Neuronal stem cell (in vitro differentiated cells): ENCODE measurements around the gene FAM168A.
"Not testable (repeated sequence)": the region's sequence is repeated elsewhere in the genome, so short reads cannot be mapped to it uniquely, and the experiment has no call there.

Experiments
- DNase-seq: peaks from one replicate; pipeline ENCODE4 v3.0.0-alpha.2; 2013; ENCODE audit warnings: low spot score
- H2AFZ ChIP-seq: one replicate; pipeline ENCODE4 v1.6.1; 2013; ENCODE audit warnings: mild to moderate bottlenecking, low read length, inconsistent platforms
- H2AK5ac ChIP-seq: 2 replicates; pipeline ENCODE4 v1.6.1; 2013; ENCODE audit warnings: low read depth, mild to moderate bottlenecking, inconsistent platforms, low read length, moderate library complexity, mixed read lengths
- H2BK120ac ChIP-seq: 2 replicates; pipeline ENCODE4 v1.6.1; 2013; ENCODE audit warnings: low read depth, mild to moderate bottlenecking, inconsistent platforms, low read length, moderate library complexity, mixed read lengths
- H2BK12ac ChIP-seq: one replicate; pipeline ENCODE4 v1.6.1; 2013; ENCODE audit warnings: low read length, inconsistent platforms
- H2BK15ac ChIP-seq: 2 replicates; pipeline ENCODE4 v1.6.1; 2013; ENCODE audit warnings: mild to moderate bottlenecking, low read length, inconsistent platforms, mixed read lengths
- H2BK5ac ChIP-seq: one replicate; pipeline ENCODE4 v1.6.1; 2013; ENCODE audit warnings: inconsistent platforms, mild to moderate bottlenecking, low read length, moderate library complexity
- H3K14ac ChIP-seq: one replicate; pipeline ENCODE4 v1.6.1; 2013; ENCODE audit warnings: low read length, inconsistent platforms
- H3K18ac ChIP-seq: 2 replicates; pipeline ENCODE4 v1.6.1; 2013; ENCODE audit warnings: low read length, inconsistent platforms
- H3K23ac ChIP-seq: 2 replicates; pipeline ENCODE4 v1.6.1; 2013; ENCODE audit warnings: low read depth, mild to moderate bottlenecking, mixed read lengths, low read length, inconsistent platforms; ENCODE audit not compliant: poor library complexity
- H3K27ac ChIP-seq: replicated peaks from 3 replicates; pipeline ENCODE4 v1.5.1; 2013; ENCODE audit warnings: low read length, inconsistent platforms
- H3K27me3 ChIP-seq, 3 experiments: 2 replicates each; pipeline ENCODE4 v1.6.1; 2013; ENCODE audit warnings: low read length in 3 of 3, mild to moderate bottlenecking in 2 of 3, inconsistent platforms in 1 of 3, low read depth in 1 of 3, mixed read lengths in 1 of 3, moderate library complexity in 1 of 3; ENCODE audit not compliant: control insufficient read depth in 3 of 3, insufficient read depth in 3 of 3
- H3K36me3 ChIP-seq, 2 donors: replicated peaks in 1 of 2; 2 replicates each; pipeline ENCODE4 v1.6.1; 2013; ENCODE audit warnings: low read length in 2 of 2; ENCODE audit not compliant: control insufficient read depth in 2 of 2, insufficient read depth in 2 of 2
- H3K4ac ChIP-seq: 2 replicates; pipeline ENCODE4 v1.6.1; 2013; ENCODE audit warnings: inconsistent platforms, mild to moderate bottlenecking, low read length, moderate library complexity
- H3K4me1 ChIP-seq, 2 donors: 1 replicate in 1 of 2; 2 replicates in 1 of 2; pipeline ENCODE4 v1.6.1; 2013; ENCODE audit warnings: low read length in 2 of 2, low read depth in 1 of 2; ENCODE audit not compliant: control insufficient read depth in 2 of 2, insufficient read depth in 1 of 2
- H3K4me2 ChIP-seq: one replicate; pipeline ENCODE4 v1.6.1; 2013; ENCODE audit warnings: mild to moderate bottlenecking, low read length, inconsistent platforms; ENCODE audit not compliant: insufficient read depth, poor library complexity, severe bottlenecking
- H3K4me3 ChIP-seq, 2 donors: 2 replicates each; pipeline ENCODE4 v1.5.1; 2013; ENCODE audit warnings: low read length in 2 of 2, mild to moderate bottlenecking in 2 of 2, inconsistent platforms in 1 of 2, moderate library complexity in 1 of 2
- H3K79me1 ChIP-seq: one replicate; pipeline ENCODE4 v1.6.1; 2013; ENCODE audit warnings: low read depth, mild to moderate bottlenecking, inconsistent platforms, low read length, moderate library complexity
- H3K9ac ChIP-seq: one replicate; pipeline ENCODE4 v1.6.1; 2013; ENCODE audit warnings: mild to moderate bottlenecking, low read depth, low read length, inconsistent platforms; ENCODE audit not compliant: poor library complexity
- H3K9me3 ChIP-seq, 2 donors: replicated peaks in 1 of 2; 2 replicates each; pipeline versions ENCODE3 to v1.6.1; 2013; ENCODE audit warnings: low read length in 2 of 2, mild to moderate bottlenecking in 2 of 2, inconsistent platforms in 1 of 2, low read depth in 1 of 2, mixed read lengths in 1 of 2, moderate library complexity in 1 of 2; ENCODE audit not compliant: control insufficient read depth in 2 of 2, insufficient read depth in 1 of 2
- H4K8ac ChIP-seq: one replicate; pipeline ENCODE4 v1.6.1; 2013; ENCODE audit warnings: low read depth, mild to moderate bottlenecking, inconsistent platforms, low read length, moderate library complexity
- H4K91ac ChIP-seq: one replicate; pipeline ENCODE4 v1.6.1; 2013; ENCODE audit warnings: low read length, low read depth, mild to moderate bottlenecking, inconsistent platforms; ENCODE audit not compliant: poor library complexity
- WGBS, 2 donors: extraction: QIAGEN DNeasy Blood & Tissue Kit; methylation state at CpG; one replicate each; pipeline ENCODE4 v1.1.7; 2013; ENCODE audit warnings: missing lambda C conversion rate in 2 of 2, mixed read lengths in 1 of 2; ENCODE audit not compliant: insufficient read length in 2 of 2, insufficient replicate concordance in 1 of 2; ENCODE audit errors: extremely low coverage in 2 of 2; 5-methylcytosine and 5-hydroxymethylcytosine counted together

Gene FAM168A

GRCh38 chr11:73580749-73581148 is 17.2 kb downstream of the FAM168A start:
- H3K9ac ChIP-seq, H2AFZ ChIP-seq, H3K9me3 ChIP-seq, H3K23ac ChIP-seq, H2BK5ac ChIP-seq, H3K18ac ChIP-seq, H2BK15ac ChIP-seq, H3K4me2 ChIP-seq, H3K4me1 ChIP-seq, H3K27me3 ChIP-seq, H2BK120ac ChIP-seq, H2BK12ac ChIP-seq, H4K8ac ChIP-seq, H3K4me3 ChIP-seq, H3K27ac ChIP-seq, H4K91ac ChIP-seq, H3K79me1 ChIP-seq, H3K14ac ChIP-seq, H3K4ac ChIP-seq, H2AK5ac ChIP-seq, DNase-seq: not testable (repeated sequence)
- WGBS, 2 donors, result no CpG with 5 or more reads among the region's 1 CpG
- H3K36me3 ChIP-seq, result peaks cover 0 to 12% of the 10 kb centered on the region in 2 donors

GRCh38 chr11:73579641-73580434 is 18.1 kb downstream of the FAM168A start:
- no peak overlapping the region for H3K27ac ChIP-seq
- H2BK120ac ChIP-seq, result no peak overlapping the region
- H3K79me1 ChIP-seq, result peaks cover 1% of the 10 kb centered on the region
- no peak overlapping the region for H4K91ac ChIP-seq
- H3K9me3 ChIP-seq, result peaks cover 0 to 6% of the 10 kb centered on the region in 2 donors
- H4K8ac ChIP-seq, result no peak overlapping the region
- no peak overlapping the region for H3K9ac ChIP-seq
- no peak for DNase-seq
- H3K4me1 ChIP-seq, result peaks cover 6 to 8% of the 10 kb centered on the region in 2 donors
- H2AFZ ChIP-seq, result no peak overlapping the region
- H2BK5ac ChIP-seq, result no peak overlapping the region
- H2BK12ac ChIP-seq, result no peak overlapping the region
- H3K4me2 ChIP-seq, result no peak overlapping the region
- H3K14ac ChIP-seq, result no peak overlapping the region
- no peaks in the 10 kb centered on the region for H3K27me3 ChIP-seq
- H3K23ac ChIP-seq, result no peak overlapping the region
- no peak overlapping the region for H2AK5ac ChIP-seq
- no peak overlapping the region for H3K18ac ChIP-seq
- no CpG with 5 or more reads among the region's 8 CpGs for WGBS, 2 donors
- no peak overlapping the region for H3K4me3 ChIP-seq
- H2BK15ac ChIP-seq, result peak overlapping the region; percentile 63
- no peak overlapping the region for H3K4ac ChIP-seq
- peaks cover 0 to 12% of the 10 kb centered on the region in 2 donors for H3K36me3 ChIP-seq

DNA sequence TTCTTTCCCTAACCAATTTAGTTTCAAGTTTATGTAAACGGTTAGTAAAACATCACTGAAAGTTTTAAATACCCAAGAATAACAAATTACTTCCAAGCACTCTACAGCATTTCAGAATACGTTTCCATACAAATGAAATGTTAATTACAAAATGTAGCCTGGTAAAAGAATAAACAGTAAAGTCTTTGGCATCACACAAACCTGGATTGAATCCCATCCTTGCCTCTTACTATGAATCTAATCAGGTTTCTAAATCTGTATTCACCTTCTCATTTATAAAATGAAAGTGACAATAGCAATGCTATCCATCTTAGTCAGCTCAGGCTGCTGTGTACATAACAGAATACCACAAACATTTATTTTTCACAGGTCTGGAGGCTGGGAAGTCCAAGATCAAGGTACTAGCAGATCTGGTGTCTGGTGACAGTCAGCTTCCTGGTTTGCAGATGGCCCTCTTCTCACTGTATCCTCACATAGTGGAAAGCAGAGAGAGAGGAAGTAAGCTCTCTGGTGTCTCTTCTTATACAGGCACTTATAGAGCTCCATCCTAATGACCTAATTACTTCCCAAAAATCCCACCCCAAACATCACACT is 19.2 kb downstream of the FAM168A start:
- DNase-seq, result no peak
- no CpG with 5 or more reads among the region's 2 CpGs for WGBS, 2 donors
- Histone ChIP-seq H3K14ac (no peak overlapping the region), H3K23ac (no peak overlapping the region), H2BK15ac (no peak overlapping the region), H4K91ac (no peak overlapping the region), H2BK12ac (no peak overlapping the region), H2BK5ac (no peak overlapping the region), H3K4ac (no peak overlapping the region), H3K27ac (no peak overlapping the region), H3K18ac (no peak overlapping the region), H3K4me2 (no peak overlapping the region), H3K36me3 (peaks cover 0 to 17% of the 10 kb centered on the region in 2 donors), H2BK120ac (no peak overlapping the region), H3K9me3 (peaks cover 0 to 6% of the 10 kb centered on the region in 2 donors), H2AK5ac (no peak overlapping the region), H2AFZ (no peak overlapping the region), H4K8ac (no peak overlapping the region), H3K4me1 (peaks cover 8% of the 10 kb centered on the region in 2 donors), H3K27me3 (no peaks in the 10 kb centered on the region), H3K4me3 (no peak overlapping the region), H3K9ac (no peak overlapping the region), H3K79me1 (peaks cover 1% of the 10 kb centered on the region)

DNA sequence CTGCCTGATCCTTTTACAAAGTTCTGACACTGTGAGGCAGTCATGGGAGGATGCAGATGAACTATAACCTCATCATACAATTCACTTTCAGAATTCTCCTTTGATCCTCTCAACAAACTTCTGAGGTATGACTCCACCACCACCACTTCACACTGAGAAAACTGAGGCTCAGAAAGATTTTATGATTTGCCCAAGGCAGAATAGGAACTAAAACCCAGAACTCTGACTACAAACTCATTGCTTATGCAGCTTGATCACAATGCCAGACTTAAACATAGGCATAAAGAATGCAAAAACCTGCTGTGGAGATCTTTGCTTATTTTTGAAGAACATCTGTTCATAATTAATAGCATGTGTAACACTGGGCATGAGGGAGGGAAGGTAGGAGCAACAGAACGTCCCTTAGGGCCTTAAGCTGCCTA is 20.4 kb downstream of the FAM168A start:
- H2AK5ac ChIP-seq, result no peak overlapping the region
- H3K9me3 ChIP-seq, result peaks cover 0 to 12% of the 10 kb centered on the region in 2 donors
- H2AFZ ChIP-seq, result no peak overlapping the region
- H4K8ac ChIP-seq, result no peak overlapping the region
- H3K27ac ChIP-seq, result peak overlapping the region; percentile 14
- H3K4me1 ChIP-seq, result peaks cover 8 to 10% of the 10 kb centered on the region in 2 donors
- no peak overlapping the region for H2BK5ac ChIP-seq
- H2BK120ac ChIP-seq, result no peak overlapping the region
- H3K23ac ChIP-seq, result no peak overlapping the region
- no peaks in the 10 kb centered on the region for H3K27me3 ChIP-seq
- H2BK15ac ChIP-seq, result no peak overlapping the region
- no peak overlapping the region for H2BK12ac ChIP-seq
- no peak overlapping the region for H3K4me2 ChIP-seq
- H3K4ac ChIP-seq, result peak overlapping the region; percentile 28
- H3K18ac ChIP-seq, result no peak overlapping the region
- no peak overlapping the region for H3K4me3 ChIP-seq
- H4K91ac ChIP-seq, result no peak overlapping the region
- no peak for DNase-seq
- no CpG with 5 or more reads among the region's 1 CpG for WGBS, 2 donors
- H3K14ac ChIP-seq, result no peak overlapping the region
- H3K36me3 ChIP-seq, result peaks cover 0 to 14% of the 10 kb centered on the region in 2 donors
- H3K79me1 ChIP-seq, result peaks cover 1% of the 10 kb centered on the region
- H3K9ac ChIP-seq, result no peak overlapping the region
